Epithelial cell of prostate (primary cell): Measurements from ENCODE around the gene CSNK2A2.
A peak's percentile ranks its signal among the peaks of the same experiment; 100 is the strongest.

ENCODE experiments used
- DNase-seq: peaks from one replicate; pipeline ENCODE4 v3.0.0-alpha.2; 2011; ENCODE audit warnings: low read depth, low spot score
- H3K27ac ChIP-seq: fragments of 450-650 bp; 2 replicates; pipeline ENCODE4 v1.5.1; 2017; ENCODE audit warnings: mild to moderate bottlenecking

Gene CSNK2A2

GRCh38 chr16:58152246-58152868, 45.5 kb downstream of the CSNK2A2 start:
- no peak for DNase-seq
- no peak overlapping the region for H3K27ac ChIP-seq

- H3K27ac ChIP-seq, result no peak overlapping the region
- DNase-seq, result no peak
Observed at GRCh38 chr16:58148526-58148925, 49.4 kb downstream of the CSNK2A2 start.

GRCh38 chr16:58148099-58148498, 49.8 kb downstream of the CSNK2A2 start:
- H3K27ac ChIP-seq, result no peak overlapping the region
- DNase-seq, result no peak

- no peak overlapping the region for H3K27ac ChIP-seq
- no peak for DNase-seq
Observed at GRCh38 chr16:58138852-58139251, 59.1 kb downstream of the CSNK2A2 start.

GRCh38 chr16:58137581-58137980, 60.3 kb downstream of the CSNK2A2 start:
- H3K27ac ChIP-seq, result no peak overlapping the region
- no peak for DNase-seq

GRCh38 chr16:58129097-58129936, 68.6 kb downstream of the CSNK2A2 start, which contains the start of gene CFAP20:
CFAP20 (minus strand) TSS chr16:58129381; CDS start chr16:58129115, 266 bp downstream.
- H3K27ac ChIP-seq, result peak within 1 kb of the TSS; percentile 67
- DNase-seq, result peak; percentile 100

- DNase-seq, result no peak
- H3K27ac ChIP-seq, result peak overlapping the region; percentile 67
Observed at GRCh38 chr16:58128711-58129096, 69.2 kb downstream of the CSNK2A2 start.

GRCh38 chr16:58128181-58128631, 69.7 kb downstream of the CSNK2A2 start:
- no peak for DNase-seq
- peak overlapping the region; percentile 67 for H3K27ac ChIP-seq

GRCh38 chr16:58127634-58128033, 70.3 kb downstream of the CSNK2A2 start:
- peak overlapping the region; percentile 67 for H3K27ac ChIP-seq
- DNase-seq, result no peak

GRCh38 chr16:58127033-58127556, 70.8 kb downstream of the CSNK2A2 start:
- no peak for DNase-seq
- H3K27ac ChIP-seq, result peak overlapping the region; percentile 67

GRCh38 chr16:58126451-58126961, 71.4 kb downstream of the CSNK2A2 start:
- no peak for DNase-seq
- no peak overlapping the region for H3K27ac ChIP-seq

- peak overlapping the region; percentile 61 for H3K27ac ChIP-seq
- DNase-seq, result no peak
Observed at GRCh38 chr16:58125781-58126335, 72.0 kb downstream of the CSNK2A2 start.

GRCh38 chr16:58125041-58125440, 72.9 kb downstream of the CSNK2A2 start:
- H3K27ac ChIP-seq, result peak overlapping the region; percentile 61
- DNase-seq, result no peak

GRCh38 chr16:58124601-58124915, 73.3 kb downstream of the CSNK2A2 start:
- peak; percentile 18 for DNase-seq
- H3K27ac ChIP-seq, result peak overlapping the region; percentile 61

GRCh38 chr16:58123896-58124600, 73.9 kb downstream of the CSNK2A2 start:
- no peak for DNase-seq
- peak overlapping the region; percentile 61 for H3K27ac ChIP-seq

GRCh38 chr16:58121132-58121531, 76.8 kb downstream of the CSNK2A2 start:
- H3K27ac ChIP-seq, result peak overlapping the region; percentile 82
- peak; percentile 27 for DNase-seq

GRCh38 chr16:58120234-58120633, 77.7 kb downstream of the CSNK2A2 start:
- no peak for DNase-seq
- no peak overlapping the region for H3K27ac ChIP-seq

GRCh38 chr16:58119509-58119845, 78.4 kb downstream of the CSNK2A2 start:
- H3K27ac ChIP-seq, result no peak overlapping the region
- no peak for DNase-seq

GRCh38 chr16:58118801-58119508, 79.0 kb downstream of the CSNK2A2 start:
- no peak overlapping the region for H3K27ac ChIP-seq
- no peak for DNase-seq

GRCh38 chr16:58116529-58116928, 81.4 kb downstream of the CSNK2A2 start:
- no peak for DNase-seq
- no peak overlapping the region for H3K27ac ChIP-seq
